Heart left ventricle (tissue), 16 donors: ENCODE measurements around the gene SHTN1. TPM values are rescaled to one million over a fixed set of nuclear protein-coding genes. Genes with fewer than 3 reads are reported as not detected.

Source experiments
- ATAC-seq, 4 donors: fragments of 200-7000 bp; cut with Tn5 transposase; one replicate each; pipeline ENCODE4 v1.9.1; 2020 to 2022; ENCODE audit warnings: moderate library complexity in 4 of 4, mild to moderate bottlenecking in 3 of 4, moderate number of reproducible peaks in 1 of 4
- DNase-seq, 5 donors: peaks; one replicate each; pipeline ENCODE4 v3.0.0-alpha.2; 2020
- H3K27ac ChIP-seq, 12 donors: fragments of 200-600 bp; sonication (generic) in 4 of 12; one replicate each; pipeline versions ENCODE4 v1.5.0 to v1.8.0; 2016 to 2022; ENCODE audit warnings: mild to moderate bottlenecking in 2 of 12
- H3K27me3 ChIP-seq, 9 donors: fragments of 200-600 bp; sonication (generic) in 2 of 9; one replicate each; pipeline versions ENCODE4 v1.5.1 to v1.8.0; 2016 to 2022; ENCODE audit warnings: mild to moderate bottlenecking in 3 of 9
- H3K36me3 ChIP-seq, 9 donors: fragments of 200-600 bp; sonication (generic) in 2 of 9; one replicate each; pipeline versions ENCODE4 v1.5.0 to v1.8.0; 2018 to 2022; ENCODE audit warnings: mild to moderate bottlenecking in 2 of 9
- H3K4me1 ChIP-seq, 12 donors: fragments of 200-600 bp; sonication (generic) in 4 of 12; one replicate each; pipeline versions ENCODE4 v1.5.0 to v1.8.0; 2016 to 2022; ENCODE audit warnings: mild to moderate bottlenecking in 3 of 12
- H3K4me3 ChIP-seq, 12 donors: fragments of 200-600 bp; sonication (generic) in 4 of 12; one replicate each; pipeline versions ENCODE4 v1.5.0 to v1.8.0; 2017 to 2022; ENCODE audit warnings: mild to moderate bottlenecking in 9 of 12, moderate library complexity in 4 of 12
- H3K9me3 ChIP-seq, 12 donors: fragments of 200-600 bp; sonication (generic) in 4 of 12; one replicate each; pipeline versions ENCODE4 v1.5.0 to v1.8.0; 2016 to 2022; ENCODE audit warnings: mild to moderate bottlenecking in 1 of 12
- CTCF ChIP-seq, 12 donors: fragments of 200-600 bp; sonication (generic) in 4 of 12; IDR thresholded peaks; one replicate each; pipeline versions ENCODE4 v1.5.0 to v1.8.0; 2018 to 2022; ENCODE audit warnings: antibody characterized with exemption in 12 of 12, mild to moderate bottlenecking in 5 of 12
- POLR2A ChIP-seq, 2 donors: fragments of 450-650 bp; IDR thresholded peaks; one replicate each; pipeline ENCODE4 v1.6.1; 2017; ENCODE audit warnings: antibody characterized with exemption in 2 of 2, mild to moderate bottlenecking in 2 of 2, moderate library complexity in 2 of 2
- WGBS, 4 donors: extraction: QIAGEN DNeasy Blood & Tissue Kit in 2 of 4; methylation state at CpG; one replicate each; pipeline versions ENCODE4 v1.1.5 to v1.1.7; 2013 to 2018; 5-methylcytosine and 5-hydroxymethylcytosine counted together
- intact Hi-C, 10 donors: fragments of 100-400 bp; cut with DNase I; formaldehyde crosslinking; loops; one replicate each; pipeline versions ENCODE4 v1.11.1 to v1.14.2; 2022
- polyA plus RNA-seq, 2 donors: library from polyadenylated mRNA; stranded (reverse); fragments of 200-250 nt; gene quantifications; one replicate each; pipeline ENCODE4 v1.2.3, GENCODE V29; 2013
- total RNA-seq, 9 donors: library from RNA; depleted of rRNA in 2 of 9; stranded (reverse); fragments of >200 nt in 2 of 9; fragmentation: NEBNext Ultra II Directional in 3 of 9; extraction: Animal tissue kit (Norgen Biotek cat#: 25700) in 3 of 9; gene quantifications; one replicate each; pipeline versions ENCODE4 v1.1.0 to v1.2.4, GENCODE V29; 2016 to 2023
- donor health status: ischemic (EF 13 %, LVEDD 7.1; RV severe dilation, severe dysfunction).
- donor health status: healthy with polysubstance abuse.
- donor health status: DM: no; HTN: yes; CAD: no.
- donor health status: DM: no; HTN: no; CAD: no.
- donor health status: ischemic (EF 25% LVEDD 6.9; RV normal size, moderate dysfunction).
- donor health status: ischemic (EF 25% LVEDD 5.7; RV mildly dilated, moderate dysfunction).
- donor health status: healthy.
- donor health status: DM: yes; HTN: yes; CAD: no.
- donor health status: ischemic (EF 35%, LVEDD 5.7; RV mildly dilated, moderate dysfunction).
- donor health status: nonischemic (EF 11% LVEDD 7.7; RV severe dilation, severe dysfunction).
- donor health status: DM: yes; HTN: yes; CAD: no.
- donor health status: PGD.
- donor health status: ischemic (EF 29% LVEDD 5.4; RV normal size, mild dysfunction).
- donor health status: nonischemic (EF 23%, LVEDD 6.1; RV moderate dilation, normal function).

The SHTN1 gene
- total and polyA plus RNA-seq, 11 donors = 1.2 to 16.5 (median 2.5) TPM

GRCh38 chr10:116848032-116848943 is 156.7 kb downstream of the SHTN1 start:
- DNase-seq (no peak), ATAC-seq (no peak)
- Histone ChIP-seq H3K27me3 (peaks cover 0 to 44% (median 3%) of the 10 kb centered on the region in 9 donors), H3K27ac (peak overlapping the region in 1 of 12 donors; percentile 66), H3K9me3 (no peaks in the 10 kb centered on the region), H3K36me3 (no peaks in the 10 kb centered on the region), H3K4me3 (peak overlapping the region; percentile 40 to 81 (median 68)), H3K4me1 (peaks cover 0 to 13% (median 5%) of the 10 kb centered on the region in 12 donors)
- TF ChIP-seq POLR2A (IDR thresholded peaks at IDR 0.05) (no peak), CTCF (IDR thresholded peaks at IDR 0.05) (no peak)
- 61 to 76% (median 71%) methylated on average over 17 of the region's 17 CpGs for WGBS, 4 donors
- intact Hi-C loops = no loop called here

- H3K27me3 ChIP-seq = peaks cover 0 to 36% (median 3%) of the 10 kb centered on the region in 9 donors
- H3K9me3 ChIP-seq = no peaks in the 10 kb centered on the region
- no peak for ATAC-seq
- H3K36me3 ChIP-seq = no peaks in the 10 kb centered on the region
- no peak overlapping the region for H3K4me3 ChIP-seq
- H3K27ac ChIP-seq = no peak overlapping the region
- intact Hi-C loops = no loop called here
- H3K4me1 ChIP-seq = peaks cover 0 to 13% (median 5%) of the 10 kb centered on the region in 12 donors
- no peak for DNase-seq
- 64 to 76% (median 67%) methylated on average over 2 of the region's 2 CpGs for WGBS, 4 donors
- TF ChIP-seq CTCF (IDR thresholded peaks at IDR 0.05) (no peak), POLR2A (IDR thresholded peaks at IDR 0.05) (no peak)
These were observed 159.2 kb downstream of the SHTN1 start for GRCh38 chr10:116845823-116846222.

GRCh38 chr10:116840389-116841075 is 164.5 kb downstream of the SHTN1 start:
- no peaks in the 10 kb centered on the region for H3K9me3 ChIP-seq
- no peak for TF ChIP-seq CTCF (IDR thresholded peaks at IDR 0.05)
- TF ChIP-seq POLR2A (IDR thresholded peaks at IDR 0.05) = no peak

GRCh38 chr10:116838143-116838725 is 166.8 kb downstream of the SHTN1 start:
- TF ChIP-seq CTCF (IDR thresholded peaks at IDR 0.05) (no peak), POLR2A (IDR thresholded peaks at IDR 0.05) (no peak)
- WGBS, 4 donors = 54 to 67% (median 60%) methylated on average over 5 of the region's 5 CpGs
- no peaks in the 10 kb centered on the region for H3K9me3 ChIP-seq
- no peaks in the 10 kb centered on the region for H3K4me1 ChIP-seq
- H3K27me3 ChIP-seq = peaks cover 0 to 10% (median 0%) of the 10 kb centered on the region in 9 donors
- no peak overlapping the region for H3K27ac ChIP-seq
- ATAC-seq = no peak
- no peak for DNase-seq
- no peak overlapping the region for H3K4me3 ChIP-seq
- H3K36me3 ChIP-seq = no peaks in the 10 kb centered on the region
- intact Hi-C loops = no loop called here

More at GRCh38 chr10:116840389-116841075, 164.5 kb downstream of the SHTN1 start:
- no peak overlapping the region for H3K27ac ChIP-seq
- intact Hi-C loops = no loop called here
- DNase-seq = no peak
- no peak for ATAC-seq
- H3K4me3 ChIP-seq = no peak overlapping the region
- 81 to 88% (median 86%) methylated on average over 6 of the region's 6 CpGs for WGBS, 4 donors
- no peaks in the 10 kb centered on the region for H3K36me3 ChIP-seq
- peaks cover 0 to 10% (median 0%) of the 10 kb centered on the region in 9 donors for H3K27me3 ChIP-seq
- no peaks in the 10 kb centered on the region for H3K4me1 ChIP-seq
